ENCODE results near the gene SERTM2.
A peak's percentile ranks its signal among the peaks of the same experiment; 100 is the strongest.

- peak; percentile 61 to 72 for TF ChIP-seq CTCF (conservative IDR thresholded peaks at IDR 0.05; ENCODE audit: low read depth in 2 of 2)
- TF ChIP-seq POLR2AphosphoS5 (IDR thresholded peaks at IDR 0.05; ENCODE audit: low read depth) = no peak
Measured at GRCh38 chrX:111568354-111568753, 56.9 kb downstream of the SERTM2 start.

All from GM23338 (cell line).